ENCODE data around the gene FIBP.
"Not testable (repeated sequence)": the region's sequence is repeated elsewhere in the genome, so short reads cannot be mapped to it uniquely, and the experiment has no call there.

The FIBP gene

GRCh38 chr11:65857853-65858680, 30.2 kb downstream of the FIBP start, which contains the start of gene CFL1:
Gene CFL1 (minus strand): TSS chr11:65858180. CDS start chr11:65858099, 81 bp downstream.
- peak; percentile 97 for DNase-seq

GRCh38 chr11:65857500-65857852, 30.8 kb downstream of the FIBP start:
- peak; percentile 53 for DNase-seq

- peak; percentile 69 for DNase-seq
Measured at GRCh38 chr11:65856689-65857499, 31.4 kb downstream of the FIBP start.

- no peak for DNase-seq
Measured at GRCh38 chr11:65855927-65856363, 32.3 kb downstream of the FIBP start.

- DNase-seq = no peak
Measured at GRCh38 chr11:65854852-65855837, 33.1 kb downstream of the FIBP start.

GRCh38 chr11:65854161-65854592, 34.1 kb downstream of the FIBP start:
- DNase-seq = no peak

GRCh38 chr11:65853246-65853979, 34.9 kb downstream of the FIBP start:
- DNase-seq = no peak

GRCh38 chr11:65852508-65853245, 35.6 kb downstream of the FIBP start:
- DNase-seq = no peak

GRCh38 chr11:65851811-65852507, 36.3 kb downstream of the FIBP start:
- no peak for DNase-seq

GRCh38 chr11:65851083-65851579, 37.1 kb downstream of the FIBP start:
- DNase-seq = no peak

GRCh38 chr11:65850217-65851082, 37.8 kb downstream of the FIBP start:
- DNase-seq = no peak

GRCh38 chr11:65849771-65850216, 38.5 kb downstream of the FIBP start:
- DNase-seq = no peak

GRCh38 chr11:65849366-65849765, 38.9 kb downstream of the FIBP start:
- no peak for DNase-seq

- not testable (repeated sequence) for DNase-seq
Measured at GRCh38 chr11:65848693-65849092, 39.6 kb downstream of the FIBP start.

- DNase-seq = no peak
Measured at GRCh38 chr11:65847746-65848145, 40.5 kb downstream of the FIBP start.

GRCh38 chr11:65844231-65844872, 43.9 kb downstream of the FIBP start:
- DNase-seq = no peak

- DNase-seq = no peak
Measured at GRCh38 chr11:65843811-65844210, 44.5 kb downstream of the FIBP start.

- no peak for DNase-seq
Measured at GRCh38 chr11:65842144-65842543, 46.1 kb downstream of the FIBP start.

GRCh38 chr11:65834202-65834601, 54.1 kb downstream of the FIBP start:
- DNase-seq = no peak
